Parathyroid adenoma (tissue), 2 donors: ENCODE results near the gene CST3.
A peak's percentile ranks its signal among the peaks of the same experiment; 100 is the strongest.
"Not testable (repeated sequence)": the region's sequence is repeated elsewhere in the genome, so short reads cannot be mapped to it uniquely, and the experiment has no call there.

Source experiments
- H2AFZ ChIP-seq: fragments of 300-600 bp; sonication (generic); one replicate; pipeline ENCODE4 v1.7.0; 2017; ENCODE audit warnings: antibody characterized with exemption, mild to moderate bottlenecking
- H3K27ac ChIP-seq: fragments of 300-600 bp; sonication (generic); one replicate; pipeline ENCODE4 v1.7.0; 2017
- H3K27me3 ChIP-seq: fragments of 300-600 bp; sonication (generic); one replicate; pipeline ENCODE4 v1.7.0; 2017; ENCODE audit warnings: low read length; ENCODE audit not compliant: control insufficient read depth, insufficient read depth
- H3K36me3 ChIP-seq: fragments of 300-600 bp; sonication (generic); one replicate; pipeline ENCODE4 v1.7.0; 2017; ENCODE audit warnings: low read length; ENCODE audit not compliant: control insufficient read depth, insufficient read depth
- H3K4me1 ChIP-seq: fragments of 300-600 bp; sonication (generic); one replicate; pipeline ENCODE4 v1.7.0; 2017; ENCODE audit warnings: control low read depth
- H3K4me2 ChIP-seq: fragments of 300-600 bp; sonication (generic); one replicate; pipeline ENCODE4 v1.7.0; 2017; ENCODE audit warnings: low read length
- H3K4me3 ChIP-seq: fragments of 300-600 bp; sonication (generic); one replicate; pipeline ENCODE4 v1.7.0; 2017; ENCODE audit warnings: low read depth, low read length
- H3K79me2 ChIP-seq: fragments of 300-600 bp; sonication (generic); one replicate; pipeline ENCODE4 v1.7.0; 2017; ENCODE audit warnings: control low read depth
- H3K9ac ChIP-seq: fragments of 300-600 bp; sonication (generic); one replicate; pipeline ENCODE4 v1.7.0; 2017; ENCODE audit warnings: mild to moderate bottlenecking
- H3K9me3 ChIP-seq: fragments of 300-600 bp; sonication (generic); one replicate; pipeline ENCODE4 v1.7.0; 2017; ENCODE audit warnings: low read length; ENCODE audit not compliant: control insufficient read depth
- TF ChIP-seq, protein P1 (sequence below): fragments of 300-600 bp; sonication (generic); IDR thresholded peaks from one replicate; pipeline ENCODE4 v1.7.0; 2017; ENCODE audit warnings: antibody characterized with exemption, mild to moderate bottlenecking
- donor health status: primary hyperparathyroidism.

Gene CST3

DNA sequence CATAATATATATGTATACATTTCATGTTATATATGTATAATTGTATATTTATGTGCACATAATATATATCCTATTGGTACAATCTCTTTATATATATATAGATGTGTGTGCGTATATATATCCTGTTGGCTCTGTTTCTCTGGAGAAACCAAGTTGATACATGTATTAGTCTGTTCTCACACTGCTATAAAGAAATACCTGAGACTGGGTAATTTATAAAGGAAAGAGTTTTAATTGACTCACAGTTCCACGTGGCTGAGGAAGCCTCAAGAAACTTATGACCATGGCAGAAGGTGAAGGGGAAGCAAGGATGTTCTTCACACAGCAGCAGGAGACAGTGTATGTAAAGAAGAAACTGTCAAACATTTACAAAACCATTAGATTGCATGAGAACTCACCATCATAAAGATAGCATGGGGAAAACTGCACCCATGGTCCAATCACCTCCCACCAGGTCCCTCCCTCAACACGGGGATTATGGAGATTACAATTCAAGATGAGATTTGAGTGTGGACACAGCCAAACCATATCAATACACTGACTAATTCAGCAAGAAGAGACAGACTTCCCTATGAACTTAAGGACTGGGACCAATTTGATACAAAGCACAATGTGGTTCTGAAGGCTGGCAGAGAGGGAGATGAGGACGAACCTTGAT, 14.0 kb downstream of the CST3 start:
- H3K27me3 ChIP-seq = no peaks in the 10 kb centered on the region
- H3K79me2 ChIP-seq = no peaks in the 10 kb centered on the region
- no peak overlapping the region for H2AFZ ChIP-seq
- no peak overlapping the region for H3K9ac ChIP-seq
- no peaks in the 10 kb centered on the region for H3K4me1 ChIP-seq
- no peaks in the 10 kb centered on the region for H3K36me3 ChIP-seq
- no peak overlapping the region for H3K4me2 ChIP-seq
- H3K4me3 ChIP-seq = no peak overlapping the region
- TF ChIP-seq, protein P1, sequence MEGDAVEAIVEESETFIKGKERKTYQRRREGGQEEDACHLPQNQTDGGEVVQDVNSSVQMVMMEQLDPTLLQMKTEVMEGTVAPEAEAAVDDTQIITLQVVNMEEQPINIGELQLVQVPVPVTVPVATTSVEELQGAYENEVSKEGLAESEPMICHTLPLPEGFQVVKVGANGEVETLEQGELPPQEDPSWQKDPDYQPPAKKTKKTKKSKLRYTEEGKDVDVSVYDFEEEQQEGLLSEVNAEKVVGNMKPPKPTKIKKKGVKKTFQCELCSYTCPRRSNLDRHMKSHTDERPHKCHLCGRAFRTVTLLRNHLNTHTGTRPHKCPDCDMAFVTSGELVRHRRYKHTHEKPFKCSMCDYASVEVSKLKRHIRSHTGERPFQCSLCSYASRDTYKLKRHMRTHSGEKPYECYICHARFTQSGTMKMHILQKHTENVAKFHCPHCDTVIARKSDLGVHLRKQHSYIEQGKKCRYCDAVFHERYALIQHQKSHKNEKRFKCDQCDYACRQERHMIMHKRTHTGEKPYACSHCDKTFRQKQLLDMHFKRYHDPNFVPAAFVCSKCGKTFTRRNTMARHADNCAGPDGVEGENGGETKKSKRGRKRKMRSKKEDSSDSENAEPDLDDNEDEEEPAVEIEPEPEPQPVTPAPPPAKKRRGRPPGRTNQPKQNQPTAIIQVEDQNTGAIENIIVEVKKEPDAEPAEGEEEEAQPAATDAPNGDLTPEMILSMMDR = no peak
- H3K27ac ChIP-seq = no peak overlapping the region
- no peaks in the 10 kb centered on the region for H3K9me3 ChIP-seq

DNA sequence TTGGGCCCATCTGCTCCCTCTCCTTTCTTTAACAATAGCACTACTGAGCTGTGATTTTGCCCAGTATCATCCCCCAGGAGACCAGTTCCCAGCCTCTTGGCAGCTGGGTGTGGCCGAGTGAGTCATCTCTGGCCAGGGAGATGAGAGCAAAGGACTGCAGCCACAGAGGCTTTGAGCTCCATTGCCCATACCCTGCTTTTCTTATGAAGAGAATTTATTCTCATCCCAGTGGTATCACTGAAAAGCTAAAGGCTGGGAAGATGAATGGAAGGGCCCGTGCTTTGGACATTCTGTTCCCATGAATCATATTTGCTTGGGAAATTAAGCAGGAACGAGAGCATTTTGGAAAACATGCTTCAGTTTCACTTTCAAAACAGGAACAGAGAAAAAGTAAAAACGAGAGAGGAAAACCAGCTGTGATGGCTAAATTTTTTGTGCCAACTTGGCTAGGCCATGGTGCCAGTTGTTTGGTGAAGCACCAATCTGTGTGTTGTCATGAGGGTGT, 14.9 kb downstream of the CST3 start:
- H3K4me3 ChIP-seq = no peak overlapping the region
- H2AFZ ChIP-seq = no peak overlapping the region
- no peaks in the 10 kb centered on the region for H3K9me3 ChIP-seq
- no peak overlapping the region for H3K4me2 ChIP-seq
- TF ChIP-seq, protein P1 = no peak
- H3K9ac ChIP-seq = no peak overlapping the region
- H3K36me3 ChIP-seq = no peaks in the 10 kb centered on the region
- peak overlapping the region; percentile 4 for H3K27ac ChIP-seq
- H3K79me2 ChIP-seq = no peaks in the 10 kb centered on the region
- H3K4me1 ChIP-seq = no peaks in the 10 kb centered on the region
- H3K27me3 ChIP-seq = no peaks in the 10 kb centered on the region

DNA sequence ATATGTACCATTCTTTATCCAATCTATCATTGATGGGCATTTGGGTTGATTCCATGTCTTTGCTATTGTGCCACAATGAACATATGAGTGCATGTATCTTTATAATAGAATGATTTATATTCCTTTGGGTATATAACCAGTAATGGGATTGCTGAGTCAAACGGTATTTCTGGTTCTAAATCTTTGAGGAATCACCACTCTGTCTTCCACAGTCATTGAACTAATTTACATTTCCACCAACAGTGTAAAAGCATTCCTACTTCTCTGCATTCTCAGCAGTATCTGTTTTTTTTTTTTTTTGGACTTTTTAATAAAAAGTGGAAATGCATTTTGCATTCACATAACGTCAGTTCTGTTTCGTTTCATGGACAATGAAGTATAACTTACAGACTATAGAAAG, 15.4 kb downstream of the CST3 start:
- not testable (repeated sequence) for H3K79me2 ChIP-seq, H3K36me3 ChIP-seq, H3K4me1 ChIP-seq, H3K4me2 ChIP-seq, H3K9me3 ChIP-seq, H3K27me3 ChIP-seq, H3K4me3 ChIP-seq, H2AFZ ChIP-seq, H3K9ac ChIP-seq
- peak overlapping the region; percentile 4 for H3K27ac ChIP-seq

DNA sequence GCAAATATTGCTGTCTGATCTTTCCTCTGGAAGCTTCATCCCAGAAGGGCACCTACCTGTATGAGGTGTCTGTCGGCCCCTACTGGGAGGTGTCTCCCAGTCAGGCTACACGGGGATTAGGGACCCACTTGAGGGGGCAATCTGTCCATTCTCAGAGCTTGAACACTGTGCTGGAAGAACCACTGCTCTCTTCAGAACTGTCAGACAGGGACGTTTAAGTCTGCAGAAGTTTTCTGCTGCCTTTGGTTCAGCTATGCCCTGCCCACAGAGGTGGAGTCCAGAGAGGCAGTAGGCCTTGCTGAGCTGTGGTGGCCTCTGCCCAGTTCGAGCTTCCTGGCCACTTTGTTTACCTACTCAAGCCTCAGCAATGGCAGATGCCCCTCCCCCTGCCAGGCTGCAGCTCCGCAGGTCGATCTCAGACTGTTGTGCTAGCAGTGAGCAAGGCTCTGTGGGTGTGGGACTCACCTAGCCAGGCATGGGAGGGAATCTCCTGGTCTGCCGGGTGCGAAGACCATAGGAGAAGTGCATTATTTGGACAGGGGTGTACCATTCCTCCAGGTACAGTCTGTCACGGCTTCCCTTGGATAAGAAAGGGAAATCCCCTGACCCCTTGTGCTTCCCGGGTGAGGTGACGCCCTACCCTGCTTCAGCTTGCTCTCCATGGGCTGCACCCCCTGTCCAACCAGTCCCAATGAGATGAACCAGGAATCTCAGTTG, 16.9 kb downstream of the CST3 start:
- not testable (repeated sequence) for H3K4me3 ChIP-seq, H2AFZ ChIP-seq, H3K27me3 ChIP-seq, H3K36me3 ChIP-seq, H3K4me2 ChIP-seq, H3K79me2 ChIP-seq, H3K9me3 ChIP-seq, H3K27ac ChIP-seq, H3K4me1 ChIP-seq, H3K9ac ChIP-seq

DNA sequence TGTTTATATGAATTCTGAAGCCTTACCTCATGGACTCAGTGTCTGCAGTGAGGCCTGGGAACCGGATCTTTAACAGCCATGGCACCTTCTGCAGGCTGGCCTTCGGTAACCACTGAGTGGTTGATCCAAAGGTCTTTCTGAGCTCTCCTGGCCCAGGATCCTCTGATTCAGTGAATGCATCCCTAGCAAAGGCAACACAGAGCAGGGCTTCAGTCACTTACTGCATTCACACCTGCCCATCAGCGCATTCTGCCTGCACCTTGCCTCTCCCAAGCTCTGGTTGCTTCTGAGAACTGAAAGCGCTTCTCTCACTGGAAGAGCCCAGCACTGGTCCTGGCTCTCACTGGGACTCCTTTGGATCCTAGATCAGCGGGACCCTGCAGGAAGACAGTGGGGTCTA, 23.6 kb downstream of the CST3 start:
- Histone ChIP-seq H3K4me1 (no peaks in the 10 kb centered on the region), H3K9ac (no peak overlapping the region), H3K27ac (no peak overlapping the region), H3K4me3 (no peak overlapping the region), H3K79me2 (no peaks in the 10 kb centered on the region), H3K4me2 (no peak overlapping the region), H2AFZ (no peak overlapping the region), H3K27me3 (no peaks in the 10 kb centered on the region), H3K36me3 (no peaks in the 10 kb centered on the region), H3K9me3 (no peaks in the 10 kb centered on the region)
- TF ChIP-seq, protein P1 = no peak
